ENCODE measurements around the gene GARRE1.

DNA sequence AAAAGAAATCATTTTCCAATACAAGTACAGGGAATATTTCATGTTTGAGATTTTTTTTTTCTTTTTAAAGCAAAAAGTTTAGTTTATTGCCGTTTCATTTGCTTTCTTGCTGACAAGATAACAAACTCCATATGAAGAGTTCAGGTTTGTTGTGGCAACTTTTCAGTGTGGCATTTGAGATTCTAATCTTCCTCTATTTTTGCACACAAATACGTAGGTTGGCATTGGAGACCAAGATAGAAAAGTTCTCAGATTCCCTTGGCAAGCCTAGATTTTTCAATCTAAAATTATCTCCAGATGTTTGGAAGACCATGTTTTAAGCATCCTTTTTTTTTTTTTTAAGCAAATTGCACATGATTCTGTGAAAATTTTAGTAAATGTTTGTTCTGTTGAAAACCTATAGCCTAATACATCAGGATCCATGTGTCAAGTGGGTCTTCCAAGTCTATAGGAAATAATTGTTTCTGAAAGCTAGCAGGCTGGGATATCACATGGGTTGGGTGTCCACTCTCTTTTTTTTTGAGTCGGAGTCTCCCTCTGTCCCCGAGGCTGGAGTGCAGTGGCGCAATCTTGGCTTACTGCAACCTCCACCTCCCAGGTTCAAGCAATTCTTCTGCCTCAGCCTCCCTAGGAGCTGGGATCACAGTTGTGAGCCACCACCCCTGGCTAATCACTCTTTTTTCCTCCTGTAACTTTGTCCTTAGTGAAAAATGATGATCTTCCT, 2.6 kb downstream of the GARRE1 start:
- TF ChIP-seq, protein P1, sequence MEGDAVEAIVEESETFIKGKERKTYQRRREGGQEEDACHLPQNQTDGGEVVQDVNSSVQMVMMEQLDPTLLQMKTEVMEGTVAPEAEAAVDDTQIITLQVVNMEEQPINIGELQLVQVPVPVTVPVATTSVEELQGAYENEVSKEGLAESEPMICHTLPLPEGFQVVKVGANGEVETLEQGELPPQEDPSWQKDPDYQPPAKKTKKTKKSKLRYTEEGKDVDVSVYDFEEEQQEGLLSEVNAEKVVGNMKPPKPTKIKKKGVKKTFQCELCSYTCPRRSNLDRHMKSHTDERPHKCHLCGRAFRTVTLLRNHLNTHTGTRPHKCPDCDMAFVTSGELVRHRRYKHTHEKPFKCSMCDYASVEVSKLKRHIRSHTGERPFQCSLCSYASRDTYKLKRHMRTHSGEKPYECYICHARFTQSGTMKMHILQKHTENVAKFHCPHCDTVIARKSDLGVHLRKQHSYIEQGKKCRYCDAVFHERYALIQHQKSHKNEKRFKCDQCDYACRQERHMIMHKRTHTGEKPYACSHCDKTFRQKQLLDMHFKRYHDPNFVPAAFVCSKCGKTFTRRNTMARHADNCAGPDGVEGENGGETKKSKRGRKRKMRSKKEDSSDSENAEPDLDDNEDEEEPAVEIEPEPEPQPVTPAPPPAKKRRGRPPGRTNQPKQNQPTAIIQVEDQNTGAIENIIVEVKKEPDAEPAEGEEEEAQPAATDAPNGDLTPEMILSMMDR (IDR thresholded peaks at IDR 0.05; ENCODE audit: poor library complexity, severe bottlenecking), result no peak
- TF ChIP-seq POLR2AphosphoS5 (IDR thresholded peaks at IDR 0.05) (no peak), REST (IDR thresholded peaks at IDR 0.05; ENCODE audit: borderline replicate concordance) (no peak), TAF1 (IDR thresholded peaks at IDR 0.05; ENCODE audit: low read depth) (no peak), MXI1 (conservative IDR thresholded peaks at IDR 0.05; ENCODE audit: poor library complexity, severe bottlenecking) (no peak), SMC3 (conservative IDR thresholded peaks at IDR 0.05; ENCODE audit: poor library complexity) (no peak), EZH2 (IDR thresholded peaks at IDR 0.05; ENCODE audit: borderline replicate concordance, insufficient read depth, low read length, poor library complexity, severe bottlenecking) (no peak), RAD21 (conservative IDR thresholded peaks at IDR 0.05) (no peak)
